Epithelial cell of proximal tubule (primary cell): Measurements from ENCODE around the gene ITPA. TPM values are rescaled to one million over a fixed set of nuclear protein-coding genes. Genes with fewer than 3 reads are reported as not detected.

ENCODE experiments used
- DNase-seq: peaks from one replicate; pipeline ENCODE4 v3.0.0-alpha.2; 2011; ENCODE audit warnings: low read depth
- H3K4me3 ChIP-seq: 2 replicates; pipeline ENCODE4 v1.5.1; 2011; ENCODE audit warnings: low read depth, mild to moderate bottlenecking, low read length
- CTCF ChIP-seq: conservative IDR thresholded peaks from 2 replicates; pipeline ENCODE4 v1.5.1; 2012; ENCODE audit warnings: low read depth, mild to moderate bottlenecking, low read length
- total RNA-seq: library from RNA; depleted of rRNA; stranded (reverse); fragments of >200 nt; gene quantifications from 2 replicates; pipeline ENCODE4 v1.2.3, GENCODE V29; 2015

ITPA gene
- total RNA-seq, 1 donor from 2014 or later: 106 TPM

GRCh38 chr20:3188823-3189413, 20.4 kb upstream of the ITPA start:
- no peak for DNase-seq
- no peak for TF ChIP-seq CTCF

GRCh38 chr20:3189561-3190131, 19.7 kb upstream of the ITPA start:
- no peak for TF ChIP-seq CTCF
- no peak overlapping the region for H3K4me3 ChIP-seq
- no peak for DNase-seq

More at GRCh38 chr20:3188823-3189413, 20.4 kb upstream of the ITPA start:
- H3K4me3 ChIP-seq: no peak overlapping the region

GRCh38 chr20:3190681-3191111, 18.6 kb upstream of the ITPA start:
- no peak overlapping the region for H3K4me3 ChIP-seq
- no peak for DNase-seq
- TF ChIP-seq CTCF: no peak

- no peak for DNase-seq
- no peak overlapping the region for H3K4me3 ChIP-seq
- TF ChIP-seq CTCF: no peak
Observed at GRCh38 chr20:3192226-3193015, 16.9 kb upstream of the ITPA start.

GRCh38 chr20:3193806-3194616, 15.3 kb upstream of the ITPA start:
- DNase-seq: no peak
- H3K4me3 ChIP-seq: no peak overlapping the region
- no peak for TF ChIP-seq CTCF

GRCh38 chr20:3194617-3195280, 14.5 kb upstream of the ITPA start:
- DNase-seq: no peak
- no peak overlapping the region for H3K4me3 ChIP-seq
- TF ChIP-seq CTCF: no peak
